Spleen (tissue), 11 donors: ENCODE measurements around the gene SRSF8. TPM values are rescaled to one million over a fixed set of nuclear protein-coding genes. Genes with fewer than 3 reads are reported as not detected.

Experiments
- DNase-seq: peaks from one replicate; pipeline ENCODE4 v3.0.0-alpha.2; 2020
- H3K27ac ChIP-seq, 8 donors: fragments of 200-600 bp; sonication (generic) in 7 of 8; 1 replicate in 4 of 8; 2 replicates in 4 of 8; pipeline versions ENCODE4 v1.5.0 to v1.8.0; 2016 to 2021; ENCODE audit warnings: inconsistent platforms in 4 of 8, mild to moderate bottlenecking in 4 of 8, moderate library complexity in 1 of 8
- H3K27me3 ChIP-seq, 7 donors: fragments of 200-600 bp; sonication (generic) in 6 of 7; replicated peaks in 1 of 7; 1 replicate in 4 of 7; 2 replicates in 3 of 7; pipeline versions ENCODE4 v1.5.0 to v1.8.0; 2016 to 2021; ENCODE audit warnings: inconsistent platforms in 3 of 7, mild to moderate bottlenecking in 1 of 7
- H3K36me3 ChIP-seq, 6 donors: fragments of 200-600 bp; sonication (generic) in 5 of 6; 1 replicate in 4 of 6; 2 replicates in 2 of 6; pipeline versions ENCODE4 v1.5.0 to v1.8.0; 2016 to 2021; ENCODE audit warnings: inconsistent platforms in 2 of 6
- H3K4me1 ChIP-seq, 6 donors: fragments of 200-600 bp; sonication (generic) in 5 of 6; 1 replicate in 3 of 6; 2 replicates in 3 of 6; pipeline versions ENCODE4 v1.5.0 to v1.8.0; 2016 to 2021; ENCODE audit warnings: inconsistent platforms in 3 of 6
- H3K4me3 ChIP-seq, 8 donors: fragments of 200-600 bp; sonication (generic) in 7 of 8; 1 replicate in 4 of 8; 2 replicates in 4 of 8; pipeline versions ENCODE4 v1.5.0 to v1.8.0; 2016 to 2021; ENCODE audit warnings: inconsistent platforms in 4 of 8, mild to moderate bottlenecking in 4 of 8, moderate library complexity in 2 of 8
- H3K9me3 ChIP-seq, 8 donors: fragments of 200-600 bp; sonication (generic) in 7 of 8; 1 replicate in 4 of 8; 2 replicates in 4 of 8; pipeline versions ENCODE4 v1.5.0 to v1.8.0; 2016 to 2021; ENCODE audit warnings: inconsistent platforms in 4 of 8
- CTCF ChIP-seq, 11 experiments: fragments of 200-600 bp in 7 of 11; fragments of 450-650 bp in 4 of 11; sonication (generic) in 4 of 11; IDR thresholded peaks in 8 of 11; conservative IDR thresholded peaks in 3 of 11; 1 replicate in 7 of 11; 2 replicates in 4 of 11; pipeline versions ENCODE4 v1.4.0 to v1.8.0; 2016 to 2021; ENCODE audit warnings: antibody characterized with exemption in 11 of 11, inconsistent platforms in 4 of 11, mild to moderate bottlenecking in 1 of 11
- POLR2A ChIP-seq, 3 donors: fragments of 450-650 bp; IDR thresholded peaks; one replicate each; pipeline ENCODE4 v1.5.1; 2017; ENCODE audit warnings: antibody characterized with exemption in 3 of 3, mild to moderate bottlenecking in 1 of 3
- POLR2AphosphoS5 ChIP-seq, 3 donors: sonication (generic); formaldehyde crosslinking; IDR thresholded peaks; one replicate each; pipeline ENCODE4 v1.5.1; 2017; ENCODE audit warnings: antibody characterized with exemption in 3 of 3
- WGBS, 5 donors: extraction: QIAGEN DNeasy Blood & Tissue Kit in 3 of 5; methylation state at CpG; one replicate each; pipeline versions ENCODE4 v1.1.5 to v1.1.7; 2013 to 2018; 5-methylcytosine and 5-hydroxymethylcytosine counted together
- intact Hi-C: fragments of 100-400 bp; cut with DNase I; formaldehyde crosslinking; loops from one replicate; pipeline ENCODE4 v1.15.0; 2023; ENCODE audit warnings: low total_unique reads
- polyA plus RNA-seq, 3 donors: library from polyadenylated mRNA; stranded (reverse); fragments of 200-250 nt; gene quantifications; one replicate each; pipeline ENCODE4 v1.2.1, GENCODE V29; 2013
- total RNA-seq, 7 donors: library from RNA; depleted of rRNA in 3 of 7; stranded (reverse); fragments of >200 nt in 3 of 7; fragmentation: NEBNext Ultra II Directional in 4 of 7; extraction: Animal tissue kit (Norgen Biotek cat#: 25700) in 4 of 7; gene quantifications; one replicate each; pipeline versions ENCODE4 v1.1.0 to v1.2.1, GENCODE V29; 2016 to 2021
- donor health status: healthy with polysubstance abuse.
- donor health status: DM: no; HTN: no; CAD: no; lungs with moderate emphysema.
- donor health status: DM: no; HTN: no; CAD: no.
- donor health status: Bipolar disorder and iron deficiency.
- donor health status: healthy.
- donor health status: DM: no; HTN: no; CAD: no.
- donor health status: DM: yes; HTN: yes; CAD: no.

Gene SRSF8
- total and polyA plus RNA-seq, 10 donors = 38.1 to 63.9 (median 59.3) TPM

- no peak for TF ChIP-seq POLR2A (IDR thresholded peaks at IDR 0.05)
- TF ChIP-seq POLR2AphosphoS5 (IDR thresholded peaks at IDR 0.05) = no peak
- TF ChIP-seq CTCF (IDR thresholded peaks at IDR 0.05 in 8 of 11, conservative IDR thresholded peaks at IDR 0.05 in 3 of 11) = no peak
- DNase-seq = no peak
- intact Hi-C loops = no loop called here
- Histone ChIP-seq H3K4me3 (no peak overlapping the region), H3K27ac (no peak overlapping the region), H3K4me1 (no peaks in the 10 kb centered on the region), H3K36me3 (no peaks in the 10 kb centered on the region), H3K27me3 (peaks cover 0 to 14% (median 0%) of the 10 kb centered on the region in 7 donors), H3K9me3 (no peaks in the 10 kb centered on the region)
- 80 to 95% (median 89%) methylated on average over 2 of the region's 2 CpGs for WGBS, 5 donors
Observed at GRCh38 chr11:95054356-95054755, 12.4 kb upstream of the SRSF8 start.

GRCh38 chr11:95055283-95055897 is 11.3 kb upstream of the SRSF8 start:
- WGBS, 5 donors = 33 to 41% (median 37%) methylated on average over 2 of the region's 2 CpGs
- TF ChIP-seq CTCF (IDR thresholded peaks at IDR 0.05 in 8 of 11, conservative IDR thresholded peaks at IDR 0.05 in 3 of 11) (no peak), POLR2AphosphoS5 (IDR thresholded peaks at IDR 0.05) (no peak), POLR2A (IDR thresholded peaks at IDR 0.05) (no peak)

GRCh38 chr11:95057959-95058358 is 8.8 kb upstream of the SRSF8 start:
- Histone ChIP-seq H3K36me3 (no peaks in the 10 kb centered on the region), H3K27me3 (peaks cover 0 to 8% (median 0%) of the 10 kb centered on the region in 7 donors), H3K27ac (no peak overlapping the region), H3K4me3 (no peak overlapping the region), H3K4me1 (no peaks in the 10 kb centered on the region), H3K9me3 (no peaks in the 10 kb centered on the region)
- no peak for DNase-seq
- intact Hi-C loops = no loop called here
- 92 to 98% (median 95%) methylated on average over 8 of the region's 8 CpGs for WGBS, 5 donors
- TF ChIP-seq CTCF (IDR thresholded peaks at IDR 0.05 in 8 of 11, conservative IDR thresholded peaks at IDR 0.05 in 3 of 11) (no peak), POLR2AphosphoS5 (IDR thresholded peaks at IDR 0.05) (no peak), POLR2A (IDR thresholded peaks at IDR 0.05) (no peak)

More at GRCh38 chr11:95055283-95055897, 11.3 kb upstream of the SRSF8 start:
- H3K36me3 ChIP-seq = no peaks in the 10 kb centered on the region
- no peaks in the 10 kb centered on the region for H3K4me1 ChIP-seq
- no peaks in the 10 kb centered on the region for H3K9me3 ChIP-seq
- no peak overlapping the region for H3K27ac ChIP-seq
- intact Hi-C loops = no loop called here
- no peak overlapping the region for H3K4me3 ChIP-seq
- H3K27me3 ChIP-seq = peaks cover 0 to 8% (median 0%) of the 10 kb centered on the region in 7 donors
- DNase-seq = no peak

GRCh38 chr11:95058621-95059020 is 8.1 kb upstream of the SRSF8 start:
- no peak overlapping the region for H3K4me3 ChIP-seq
- peaks cover 0 to 5% (median 0%) of the 10 kb centered on the region in 7 donors for H3K27me3 ChIP-seq
- H3K9me3 ChIP-seq = no peaks in the 10 kb centered on the region
- 82 to 94% (median 90%) methylated on average over 1 of the region's 1 CpG for WGBS, 5 donors
- no peaks in the 10 kb centered on the region for H3K4me1 ChIP-seq
- DNase-seq = no peak
- intact Hi-C loops = no loop called here
- TF ChIP-seq POLR2AphosphoS5 (IDR thresholded peaks at IDR 0.05) (no peak), CTCF (IDR thresholded peaks at IDR 0.05 in 8 of 11, conservative IDR thresholded peaks at IDR 0.05 in 3 of 11) (no peak), POLR2A (IDR thresholded peaks at IDR 0.05) (no peak)
- no peaks in the 10 kb centered on the region for H3K36me3 ChIP-seq
- H3K27ac ChIP-seq = no peak overlapping the region
